Measurements from ENCODE around the gene PLTP.
A peak's percentile ranks its signal among the peaks of the same experiment; 100 is the strongest.
"Not testable (repeated sequence)": the region's sequence is repeated elsewhere in the genome, so short reads cannot be mapped to it uniquely, and the experiment has no call there.

PLTP gene, protein sequence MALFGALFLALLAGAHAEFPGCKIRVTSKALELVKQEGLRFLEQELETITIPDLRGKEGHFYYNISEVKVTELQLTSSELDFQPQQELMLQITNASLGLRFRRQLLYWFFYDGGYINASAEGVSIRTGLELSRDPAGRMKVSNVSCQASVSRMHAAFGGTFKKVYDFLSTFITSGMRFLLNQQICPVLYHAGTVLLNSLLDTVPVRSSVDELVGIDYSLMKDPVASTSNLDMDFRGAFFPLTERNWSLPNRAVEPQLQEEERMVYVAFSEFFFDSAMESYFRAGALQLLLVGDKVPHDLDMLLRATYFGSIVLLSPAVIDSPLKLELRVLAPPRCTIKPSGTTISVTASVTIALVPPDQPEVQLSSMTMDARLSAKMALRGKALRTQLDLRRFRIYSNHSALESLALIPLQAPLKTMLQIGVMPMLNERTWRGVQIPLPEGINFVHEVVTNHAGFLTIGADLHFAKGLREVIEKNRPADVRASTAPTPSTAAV

DNA sequence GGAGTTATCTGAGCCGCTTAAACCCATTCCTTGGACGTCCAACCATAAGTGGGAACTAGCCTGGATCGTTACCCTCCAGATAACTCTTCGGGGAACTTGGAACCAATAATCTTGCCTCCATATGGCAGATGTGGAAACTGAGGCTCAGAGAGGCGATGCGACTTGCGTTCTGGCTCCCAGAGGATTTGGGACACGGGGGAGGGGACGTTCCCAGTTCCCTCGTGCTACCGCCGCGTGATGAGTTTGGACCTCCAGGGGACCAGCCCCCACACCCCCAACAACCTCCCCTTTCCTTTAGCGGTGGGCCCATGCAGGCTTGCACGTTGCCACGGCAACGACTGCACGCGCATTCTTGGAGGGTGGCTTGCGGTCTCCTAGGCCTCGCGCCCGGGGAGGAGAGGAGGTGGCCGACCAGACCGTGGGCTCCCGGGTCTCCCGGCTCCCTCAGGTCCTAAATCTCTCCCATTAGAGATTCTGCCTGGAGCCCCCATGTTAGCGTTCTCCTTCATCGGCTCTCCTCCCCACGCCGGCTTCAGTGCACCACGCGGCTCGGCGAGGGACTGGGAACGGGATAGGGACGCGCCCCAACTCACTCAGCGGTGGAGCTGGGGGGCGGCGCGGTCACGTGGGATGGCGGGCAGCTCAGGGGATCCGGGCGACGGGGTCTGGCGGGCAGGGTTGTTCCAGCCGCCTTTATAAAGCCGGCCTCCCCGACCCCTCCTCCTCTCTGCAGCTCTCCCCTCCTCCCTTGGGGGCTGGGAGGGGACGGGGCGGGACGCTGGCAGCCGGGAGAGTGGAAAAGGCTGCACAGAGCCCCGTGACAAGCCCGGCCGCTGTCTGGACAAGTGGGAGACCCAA lies at the start of gene PLTP:
Gene PLTP (minus strand): TSS at position 670 of the 858 bp plus-strand sequence. CDS start 703 bp downstream, outside the sequence.
- DNase-seq = peak; percentile 70

DNA sequence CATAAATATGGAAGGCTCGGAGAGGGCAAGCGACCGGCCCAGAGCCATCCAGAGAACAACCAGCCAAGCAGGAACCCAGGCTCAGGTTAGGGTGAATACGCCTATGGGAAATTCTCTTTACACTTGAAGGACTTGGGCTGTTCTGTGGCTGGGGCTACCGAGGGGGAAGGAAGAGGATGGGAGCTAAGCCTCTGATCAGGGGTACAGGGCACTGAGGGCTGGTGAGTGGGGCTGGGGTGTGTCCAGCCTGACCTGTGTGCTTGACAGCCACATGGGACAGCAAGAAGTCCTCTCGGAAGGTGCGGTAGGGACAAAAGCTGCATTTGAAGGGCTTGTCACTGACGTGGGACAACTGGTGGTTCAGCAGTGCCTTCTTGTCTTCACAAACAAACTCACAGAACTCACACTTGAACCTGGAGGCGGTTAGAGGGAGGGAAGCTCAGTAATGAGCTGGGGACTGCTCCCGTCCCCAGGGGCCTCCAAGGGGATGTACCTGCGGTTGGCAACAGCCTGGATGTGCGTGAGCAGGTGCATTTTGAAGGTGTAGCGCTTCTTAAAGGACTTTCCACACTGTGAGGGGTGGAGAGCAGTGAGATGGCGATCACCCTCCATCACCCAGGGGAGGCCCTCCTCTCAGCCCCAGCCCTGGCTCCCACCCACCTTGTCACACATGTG lies 48.1 kb upstream of the PLTP start:
- no peak for DNase-seq

- no peak for DNase-seq
Observed at GRCh38 chr20:45959126-45959525, 47.2 kb upstream of the PLTP start.

GRCh38 chr20:45958593-45958992 lies 46.6 kb upstream of the PLTP start:
- DNase-seq = no peak

DNA sequence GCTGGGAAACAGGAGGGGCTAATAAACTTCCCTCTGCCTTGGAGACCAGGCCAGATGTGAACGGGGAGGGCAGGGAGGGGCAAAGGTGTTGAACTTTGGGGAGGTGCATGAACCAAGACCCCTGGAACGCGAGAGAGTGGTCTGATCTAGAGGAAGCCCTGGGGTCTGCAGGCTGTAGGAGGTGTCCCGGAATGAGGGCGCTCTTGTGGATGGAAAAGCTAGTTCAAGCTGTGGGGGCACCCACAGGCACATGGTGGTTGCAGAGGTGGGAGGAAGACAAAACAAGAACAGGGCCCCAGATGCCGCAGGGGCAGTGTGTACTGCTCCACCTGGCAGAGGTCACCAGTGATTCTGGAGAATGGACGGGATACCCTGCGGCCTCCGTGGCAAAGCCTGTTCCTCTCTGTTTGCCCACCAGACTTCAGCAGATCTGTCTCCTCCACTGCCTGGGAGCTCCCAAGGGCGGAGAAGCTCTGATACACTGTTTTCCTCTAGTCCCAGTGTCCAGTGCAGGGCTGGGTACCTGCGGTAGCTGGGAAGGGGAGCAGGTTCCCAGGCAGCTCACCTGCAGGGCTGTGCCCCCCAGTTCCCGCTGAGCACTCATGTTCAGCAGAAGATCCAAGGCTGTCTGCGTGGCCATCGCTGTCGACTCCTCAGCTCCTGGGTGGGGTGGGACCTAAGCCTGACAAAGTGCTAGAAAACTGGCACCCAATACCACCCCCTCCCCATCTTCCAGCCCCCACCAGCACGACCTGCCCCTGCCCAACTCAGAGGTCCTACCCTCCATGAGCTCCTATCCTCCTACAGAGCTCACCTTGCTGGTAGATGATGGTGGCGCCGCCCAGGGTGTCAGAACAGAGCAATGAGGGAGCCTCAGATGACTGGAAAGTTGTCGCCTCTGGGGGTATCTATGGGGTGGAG lies 45.3 kb upstream of the PLTP start:
- no peak for DNase-seq

- not testable (repeated sequence) for DNase-seq
Observed at GRCh38 chr20:45956326-45956725, 44.4 kb upstream of the PLTP start.

- no peak for DNase-seq
Observed at GRCh38 chr20:45953672-45954071, 41.7 kb upstream of the PLTP start.

DNA sequence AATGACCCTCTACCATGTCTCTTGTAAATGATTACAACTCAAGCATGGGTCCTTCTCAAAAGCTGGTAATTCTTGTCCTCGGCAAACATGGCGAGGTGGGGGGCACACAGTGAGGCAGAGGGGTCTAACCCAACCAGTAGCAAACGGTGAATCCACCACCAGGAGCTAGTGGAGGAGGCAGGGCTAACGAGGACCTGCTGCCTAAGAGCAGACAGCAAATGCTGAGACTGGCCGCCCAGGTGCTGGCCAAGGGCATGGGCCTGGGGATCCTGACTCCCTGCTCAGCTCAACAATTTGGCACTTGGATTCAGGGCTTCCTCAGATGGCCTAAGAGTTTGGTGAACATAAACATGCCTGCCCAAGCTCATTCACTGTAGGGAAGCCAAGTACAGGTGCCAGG lies 40.9 kb upstream of the PLTP start:
- no peak for DNase-seq

DNA sequence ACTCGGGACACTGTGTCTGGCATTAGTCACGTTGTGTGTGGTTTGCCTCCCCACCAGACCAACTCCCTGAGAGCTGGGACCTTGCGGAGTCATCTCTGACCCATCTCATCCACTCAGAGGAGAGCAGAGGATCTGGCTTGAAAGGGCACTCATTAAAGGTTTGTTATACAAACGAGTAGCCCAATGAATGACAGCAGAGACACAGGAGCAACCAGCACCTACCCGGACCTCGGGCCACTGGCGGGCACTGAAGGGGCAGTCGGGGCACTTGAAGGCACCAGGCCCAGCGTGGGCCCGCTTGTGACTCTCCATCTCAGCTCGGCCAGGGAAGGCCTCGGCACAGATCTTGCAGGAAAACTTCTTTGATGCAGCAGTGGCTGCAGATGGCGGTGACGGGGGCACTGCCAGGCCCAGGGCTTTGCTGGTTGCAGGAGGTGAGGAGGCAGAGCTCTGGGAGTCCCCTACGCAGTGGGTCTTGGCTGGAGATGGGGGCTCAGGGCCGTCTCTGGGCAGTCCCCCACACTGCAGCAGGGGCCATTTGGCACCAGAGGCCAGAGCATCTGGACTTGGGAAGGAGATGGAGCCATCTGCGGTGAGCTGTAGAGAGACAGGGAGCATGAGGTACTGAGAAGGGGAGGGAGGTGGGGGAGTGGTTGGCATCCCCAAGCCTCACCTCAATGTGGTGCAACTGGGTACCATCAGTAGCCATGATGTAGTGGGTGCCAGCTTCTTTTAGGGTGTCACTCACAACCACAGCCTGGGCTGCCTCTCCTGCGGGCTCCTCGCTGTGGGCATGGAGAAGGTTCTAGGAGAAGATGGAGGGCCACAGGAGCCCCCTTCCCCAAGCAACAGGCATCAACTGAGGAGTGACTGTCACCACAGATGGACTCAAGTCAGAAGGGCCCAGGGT lies 40.2 kb upstream of the PLTP start:
- no peak for DNase-seq

- DNase-seq = no peak
Observed at GRCh38 chr20:45950330-45950646, 38.3 kb upstream of the PLTP start.

DNA sequence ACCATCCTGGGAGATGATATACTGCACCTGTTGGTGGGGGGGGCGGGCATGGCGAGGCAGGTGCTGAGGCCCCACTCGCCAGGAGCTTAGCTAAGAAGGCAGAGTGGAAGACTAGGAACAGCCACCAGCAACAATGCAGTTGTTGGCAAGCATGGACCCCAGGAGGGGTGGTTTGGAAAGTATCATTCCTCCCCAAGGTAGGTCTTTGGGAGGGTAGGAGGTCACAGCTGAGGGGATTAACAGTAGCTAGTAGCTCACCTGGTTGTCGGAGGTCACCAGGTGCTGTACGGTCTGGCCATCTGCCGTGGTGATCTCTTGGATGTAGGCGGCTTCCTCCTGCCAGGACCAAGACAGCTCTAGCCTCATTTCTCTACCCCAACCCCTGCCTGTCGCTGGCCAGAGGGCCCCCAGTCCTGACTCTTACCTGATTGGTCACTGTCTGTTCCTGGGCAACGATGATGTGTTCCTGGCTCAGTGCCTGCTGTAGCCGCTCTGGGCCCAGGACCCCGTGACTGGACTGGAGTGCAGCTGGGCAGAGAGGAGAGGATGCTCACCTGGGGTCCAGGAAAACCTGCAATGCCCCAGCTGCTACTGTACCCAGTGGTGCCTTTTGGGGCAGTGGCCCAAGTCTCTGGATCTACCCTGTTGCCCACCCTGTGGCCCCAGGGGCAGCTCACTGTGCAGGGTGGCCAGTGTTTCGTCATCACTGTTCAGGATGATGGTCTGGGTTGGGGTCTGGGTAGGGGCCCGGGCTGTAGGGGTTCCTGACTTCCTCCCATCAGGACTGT lies 37.8 kb upstream of the PLTP start:
- DNase-seq = no peak

GRCh38 chr20:45948742-45949541 lies 37.0 kb upstream of the PLTP start:
- DNase-seq = no peak

DNA sequence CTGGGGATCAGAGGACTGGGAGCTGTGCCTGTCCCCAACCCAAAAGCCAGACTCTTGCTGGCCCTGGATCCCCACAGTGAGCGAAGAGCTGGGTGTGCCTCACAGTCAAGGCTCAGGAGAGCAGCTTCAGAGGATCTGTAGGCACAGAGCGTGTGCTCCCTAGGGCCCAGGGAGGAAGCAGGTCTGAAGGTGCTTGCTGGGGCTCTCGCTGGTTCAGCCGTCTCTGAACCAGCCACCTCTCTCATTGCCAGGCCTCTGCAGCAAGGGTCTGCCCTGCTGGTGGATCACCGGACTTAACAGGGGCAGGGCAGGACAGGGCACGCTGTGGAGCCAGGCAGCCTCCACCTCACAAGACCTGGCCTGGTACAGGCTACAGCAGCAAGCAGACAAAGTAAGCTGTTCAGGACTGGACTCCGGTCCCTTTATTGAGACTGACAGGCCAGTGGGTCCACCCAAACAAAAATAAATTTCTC lies 36.3 kb upstream of the PLTP start:
- no peak for DNase-seq

- no peak for DNase-seq
Observed at GRCh38 chr20:45947110-45947866, 35.3 kb upstream of the PLTP start.

GRCh38 chr20:45946149-45946970 lies 34.4 kb upstream of the PLTP start:
- DNase-seq = peak; percentile 70

DNA sequence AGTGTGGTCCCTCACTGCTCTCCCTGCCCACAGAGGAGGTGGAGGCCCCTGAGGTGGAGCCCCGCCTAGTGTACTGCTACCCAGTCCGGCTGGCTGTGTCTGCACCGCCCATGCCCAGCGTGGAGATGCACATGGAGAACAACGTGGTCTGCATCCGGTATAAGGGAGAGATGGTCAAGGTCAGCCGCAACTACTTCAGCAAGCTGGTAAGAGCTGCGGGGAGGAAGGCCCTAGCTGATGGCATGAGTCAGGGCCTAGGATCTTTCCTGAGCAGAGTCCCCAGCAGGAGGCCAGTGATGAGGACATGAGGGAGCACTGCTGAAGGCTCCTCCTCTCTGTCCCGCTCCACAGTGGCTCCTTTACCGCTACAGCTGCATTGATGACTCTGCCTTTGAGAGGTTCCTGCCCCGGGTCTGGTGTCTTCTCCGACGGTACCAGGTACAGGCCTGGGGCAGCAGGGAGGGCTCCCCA lies 33.8 kb upstream of the PLTP start:
- DNase-seq = no peak

DNA sequence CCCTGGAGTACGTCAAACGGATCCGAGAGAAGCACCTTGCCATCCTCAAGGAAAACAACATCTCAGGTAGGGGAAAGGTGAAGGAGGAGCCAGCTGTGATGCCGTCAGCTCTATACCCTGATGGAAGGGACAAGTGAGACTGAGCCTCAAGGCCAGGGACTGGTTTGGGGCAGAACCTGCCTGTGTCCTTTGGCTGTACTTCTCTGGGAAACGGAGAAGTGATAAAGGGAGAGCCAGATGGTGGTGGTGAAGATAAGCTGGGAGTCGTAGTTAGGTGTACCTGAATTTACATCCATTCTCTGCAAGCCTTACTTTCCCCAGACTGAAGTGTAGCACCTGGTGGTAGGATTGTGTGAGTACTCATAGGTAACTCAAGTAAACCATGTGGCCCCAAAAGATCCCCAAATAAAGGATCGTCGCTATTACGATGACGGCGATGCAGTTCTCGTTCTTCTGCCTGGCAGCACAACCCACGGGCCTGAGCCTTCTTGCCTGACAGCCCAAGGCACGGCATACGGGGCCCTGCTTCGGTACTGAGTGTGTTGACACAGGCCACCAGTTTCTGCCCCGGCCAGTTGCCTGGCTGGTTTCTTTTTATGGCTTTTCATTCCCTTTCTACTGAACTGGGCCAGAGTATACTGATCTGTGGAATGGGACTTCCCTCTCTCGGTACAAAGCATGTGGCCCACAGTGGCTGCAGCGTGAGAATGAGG lies 33.2 kb upstream of the PLTP start:
- no peak for DNase-seq

Measured in activated CD8-positive, alpha-beta memory T cell treated with anti-CD3 and anti-CD28 coated beads, Interleukin-2, amount 50 U/mL, for 48 hours (primary cell).